RCC 7860 (cell line): ENCODE measurements around the gene SCAND1.
"Not testable (repeated sequence)": the region's sequence is repeated elsewhere in the genome, so short reads cannot be mapped to it uniquely, and the experiment has no call there.

ENCODE experiments used
- DNase-seq: peaks from one replicate; pipeline ENCODE4 v3.0.0-alpha.2; 2015; ENCODE audit warnings: low spot score
- FAIRE-seq: peaks from 2 replicates; lab custom pipeline; 2012; peaks lifted over from hg19 to GRCh38; lab: Jason Lieb, UNC

SCAND1 gene

DNA sequence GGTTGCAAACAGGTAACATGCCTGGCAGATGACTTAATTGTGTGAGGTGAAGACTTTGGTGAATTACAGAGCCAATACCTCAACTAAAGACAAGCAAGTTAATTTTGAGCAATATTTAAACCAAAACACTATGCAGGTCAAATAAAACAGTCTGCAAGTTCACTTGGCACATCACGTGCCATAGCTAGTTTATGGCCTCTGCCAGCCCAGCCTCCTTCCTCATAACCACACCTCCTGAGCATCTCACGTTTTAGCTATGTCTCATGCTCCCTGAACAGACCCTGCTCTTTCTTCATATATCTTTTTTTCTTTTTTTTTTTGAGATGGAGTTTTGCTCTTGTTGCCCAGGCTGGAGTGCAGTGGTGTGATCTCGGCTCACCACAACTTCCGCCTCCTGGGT is 9.6 kb upstream of the SCAND1 start:
- FAIRE-seq (no peak), DNase-seq (no peak)

DNA sequence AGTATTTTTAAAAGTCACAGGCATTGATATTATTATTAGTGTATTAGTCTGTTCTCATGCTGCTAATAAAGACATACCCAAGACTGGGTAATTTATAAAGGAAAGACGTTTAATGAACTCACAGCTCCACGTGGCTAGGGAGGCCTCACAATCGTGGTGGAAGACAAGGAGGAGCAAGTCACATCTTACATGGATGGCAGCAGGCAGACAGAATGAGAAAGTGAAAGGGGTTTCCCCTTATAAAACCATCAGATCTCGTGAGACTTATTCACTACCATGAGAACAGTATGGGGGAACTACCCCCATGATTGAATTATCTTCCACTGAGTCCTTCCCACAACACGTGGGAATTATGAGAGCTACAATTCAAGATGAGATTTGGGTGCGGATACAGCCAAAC is 5.0 kb upstream of the SCAND1 start:
- DNase-seq, FAIRE-seq: not testable (repeated sequence)

DNA sequence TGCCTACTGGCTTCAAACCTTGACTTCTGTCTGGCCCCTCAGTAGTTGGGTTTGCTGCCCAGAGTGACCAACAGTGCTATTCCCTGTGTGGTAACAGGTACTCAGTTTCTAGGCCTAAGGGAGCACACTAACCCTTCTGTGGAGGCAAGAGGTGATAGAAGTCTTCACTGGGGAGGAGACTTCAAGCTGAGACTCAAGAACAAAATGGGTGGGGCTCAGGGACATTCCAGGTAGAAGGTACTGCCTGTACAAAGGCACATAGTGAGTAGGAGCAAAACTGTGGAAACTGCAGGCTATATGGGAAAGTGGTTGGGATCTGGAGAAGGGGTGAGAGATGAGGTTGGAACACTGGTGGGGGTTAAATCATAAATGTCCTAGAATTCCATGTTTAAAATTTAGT is 2.3 kb upstream of the SCAND1 start:
- no peak for DNase-seq
- FAIRE-seq = no peak

DNA sequence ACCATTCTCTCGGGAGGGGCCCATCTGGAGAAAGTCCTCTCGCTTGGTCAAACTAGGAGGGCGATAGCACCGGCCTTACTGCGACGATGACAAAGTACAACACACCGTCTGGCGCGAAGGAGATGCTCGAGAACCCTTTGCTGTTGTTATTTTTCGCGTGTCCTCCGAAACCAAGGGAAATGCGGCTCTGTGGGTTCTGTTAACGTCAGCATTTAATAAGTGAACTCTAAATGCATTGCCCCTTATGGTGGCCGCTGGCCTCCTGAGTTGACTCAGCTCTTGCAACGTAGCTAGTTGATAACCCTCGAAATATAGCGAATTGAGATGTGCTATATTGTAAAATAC is 577 bp upstream of the SCAND1 start:
- FAIRE-seq (no peak), DNase-seq (peak; percentile 35)

DNA sequence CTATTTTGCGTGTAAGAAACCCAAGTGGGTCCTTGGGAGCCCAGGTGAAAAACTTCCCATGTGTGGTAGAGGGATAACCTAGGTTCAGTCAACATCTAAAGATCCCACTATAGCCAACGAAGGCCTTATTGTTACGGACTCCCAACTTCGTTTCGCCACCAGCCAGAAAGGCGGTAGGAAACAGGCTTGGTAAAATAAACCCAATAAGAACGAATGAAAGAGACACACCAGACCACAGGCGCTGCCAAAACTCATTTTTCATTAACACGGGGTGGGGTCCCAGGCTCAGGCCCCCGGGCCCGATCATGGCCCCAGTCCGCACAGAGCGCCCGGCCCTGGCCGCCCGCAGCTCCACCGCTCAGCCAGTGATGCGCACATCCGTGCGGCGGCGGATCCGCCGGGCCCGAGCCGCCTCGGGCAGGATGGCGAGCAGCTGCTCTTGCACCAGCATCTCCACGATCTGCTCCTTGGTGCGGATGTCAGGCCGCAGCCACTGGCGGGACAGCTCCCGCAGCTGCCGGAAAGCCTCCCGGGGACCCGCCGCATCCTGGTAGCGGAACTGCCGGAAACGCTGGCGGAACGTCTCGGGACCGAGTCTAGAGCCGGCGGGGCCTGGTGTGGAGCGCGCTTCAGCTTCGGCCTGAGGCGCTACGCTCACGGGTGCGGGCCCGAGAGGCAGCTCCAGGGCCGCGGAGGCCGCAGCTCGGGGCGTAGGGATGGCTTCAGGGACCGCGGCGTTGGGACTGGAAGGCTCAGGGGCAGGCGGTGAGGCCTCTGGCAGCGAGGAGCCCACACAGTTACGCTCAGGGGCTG is 709 bp downstream of the SCAND1 start:
- FAIRE-seq (no peak), DNase-seq (no peak)

DNA sequence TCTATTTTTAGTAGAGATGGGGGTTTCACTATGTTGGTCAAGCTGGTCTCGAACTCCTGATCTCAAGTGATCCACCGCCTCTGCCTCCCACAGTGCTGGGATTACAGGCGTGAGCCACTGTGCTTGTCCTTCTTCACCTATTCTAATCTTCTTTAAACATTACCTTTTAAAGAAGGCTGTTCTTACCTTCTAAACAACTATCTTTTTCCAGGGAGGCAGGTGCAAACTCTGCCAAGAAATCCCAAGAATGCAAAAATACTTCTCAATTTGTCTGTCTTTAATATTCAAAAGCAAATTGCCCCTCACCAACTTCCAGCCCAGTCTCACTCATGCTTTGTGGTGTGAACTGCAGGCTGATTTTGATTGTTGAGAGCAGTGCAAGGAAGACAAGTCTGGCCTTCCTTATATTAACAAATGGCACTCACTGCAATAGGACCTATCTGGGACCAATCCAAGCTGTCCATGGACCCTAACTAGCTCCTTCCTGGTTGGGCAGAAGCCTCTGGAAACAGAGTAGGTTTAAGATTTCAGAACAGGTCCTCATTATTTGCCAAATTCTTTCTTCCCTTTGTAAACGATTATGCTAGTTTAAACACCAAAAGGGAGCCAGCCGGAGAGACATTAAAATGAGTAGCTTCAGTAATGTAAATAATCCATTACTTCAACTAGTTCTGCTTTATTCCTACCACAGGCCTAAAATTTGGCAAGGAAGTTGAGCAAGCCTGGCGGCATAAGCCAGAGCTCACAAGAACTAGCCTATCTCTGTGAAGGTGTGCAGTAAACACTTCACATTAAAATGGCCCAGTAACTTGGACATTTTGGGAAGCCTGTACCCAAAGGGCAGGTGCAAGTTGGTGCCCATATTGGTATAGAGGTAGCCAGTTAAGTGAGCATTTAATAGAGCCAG is 1.6 kb downstream of the SCAND1 start:
- DNase-seq = no peak
- no peak for FAIRE-seq

DNA sequence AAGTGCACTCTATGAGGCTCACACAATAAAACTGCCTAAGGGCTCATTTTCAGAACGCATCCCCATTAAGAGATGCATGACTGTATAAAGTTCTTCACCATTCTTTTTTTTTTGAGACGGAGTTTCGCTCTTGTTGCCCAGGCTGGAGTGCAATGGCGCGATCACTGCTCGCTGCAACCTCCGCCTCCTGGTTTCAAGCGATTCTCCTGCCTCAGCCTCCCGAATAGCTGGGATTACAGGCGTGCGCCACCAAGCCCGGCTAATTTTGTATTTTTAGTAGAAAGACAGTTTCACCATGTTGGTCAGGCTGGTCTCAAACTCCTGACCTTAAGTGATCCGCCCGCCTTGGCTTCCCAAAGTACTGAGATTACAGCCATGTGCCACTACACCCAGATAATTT is 2.2 kb downstream of the SCAND1 start:
- DNase-seq, FAIRE-seq: not testable (repeated sequence)

DNA sequence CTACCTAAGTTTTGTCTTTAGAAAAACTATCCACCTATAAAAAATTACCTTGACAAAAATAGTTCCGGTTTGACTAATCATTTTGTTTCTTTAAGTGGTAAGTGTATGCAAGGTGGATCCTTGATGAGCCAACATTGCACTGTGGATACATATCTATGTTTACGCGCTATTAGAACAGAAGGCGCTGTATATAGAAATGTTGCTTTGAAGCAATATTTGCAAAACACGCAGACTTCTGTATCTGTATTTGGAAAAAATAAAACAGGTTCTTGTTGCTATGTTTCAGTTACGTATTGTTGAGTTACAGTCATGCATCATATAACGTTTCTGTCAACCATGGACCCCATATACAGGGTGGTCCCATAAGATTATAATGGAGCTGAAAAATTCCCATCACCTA is 4.2 kb downstream of the SCAND1 start:
- no peak for DNase-seq

DNA sequence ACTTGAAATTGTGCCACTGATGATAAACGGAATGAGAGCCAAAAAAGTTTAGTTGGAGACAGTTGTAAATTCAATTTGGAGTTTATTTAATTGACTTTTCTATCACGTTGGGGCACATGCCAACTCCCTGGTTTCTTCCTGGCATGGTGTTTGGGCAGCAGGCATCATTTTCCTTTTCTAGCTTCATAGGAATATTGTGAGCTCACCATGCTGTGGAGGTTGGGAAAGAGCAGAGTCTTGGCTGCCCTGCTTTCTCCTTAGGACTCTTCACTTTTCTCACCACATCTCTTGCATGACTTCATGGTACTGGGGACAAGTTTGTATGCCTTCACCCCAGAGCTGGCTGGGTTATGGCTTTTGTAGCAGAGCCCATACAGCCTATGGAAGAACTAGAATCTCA is 6.4 kb downstream of the SCAND1 start:
- FAIRE-seq = no peak
- DNase-seq = no peak

More for the DNA sequence above, 4.2 kb downstream of the SCAND1 start:
- no peak for FAIRE-seq

DNA sequence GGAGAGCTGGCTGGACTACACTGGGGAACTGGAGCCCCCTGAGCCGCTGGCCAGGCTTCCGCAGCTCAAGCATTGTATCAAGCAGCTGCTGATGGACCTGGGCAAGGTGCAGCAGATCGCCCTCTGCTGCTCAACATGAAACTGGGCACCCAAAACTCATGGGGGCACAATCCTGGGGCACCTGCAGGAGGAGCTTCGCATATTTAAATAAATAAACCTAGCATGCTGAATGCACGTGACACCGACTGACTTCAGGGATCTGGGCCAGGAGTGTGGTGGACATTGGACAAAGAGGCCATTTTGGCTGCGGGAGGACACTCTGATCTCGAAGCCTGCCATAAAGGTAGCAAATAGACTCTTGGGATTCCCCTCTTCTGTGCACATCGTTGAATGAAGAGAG is 6.8 kb downstream of the SCAND1 start:
- DNase-seq (peak; percentile 34), FAIRE-seq (no peak)

DNA sequence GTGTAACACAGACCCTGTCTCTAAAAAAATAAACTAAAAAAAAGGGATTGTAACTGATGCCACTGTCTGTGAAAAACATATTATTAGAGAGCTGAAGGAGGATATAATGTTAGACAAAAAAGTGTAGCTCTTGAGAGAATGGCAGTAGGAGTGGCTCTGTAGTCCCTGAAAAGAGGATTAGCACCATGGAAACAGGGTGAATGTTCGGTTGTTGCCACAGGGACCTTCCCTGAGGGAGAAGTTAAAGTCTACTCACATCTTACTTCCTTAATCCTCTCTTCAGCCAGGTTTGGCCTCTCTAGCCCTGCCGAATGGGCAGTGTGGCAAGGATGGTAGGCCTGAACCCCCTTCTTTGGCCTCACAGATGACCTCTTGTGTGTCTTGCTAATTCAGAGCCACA is 12.1 kb downstream of the SCAND1 start:
- DNase-seq (no peak), FAIRE-seq (no peak)

DNA sequence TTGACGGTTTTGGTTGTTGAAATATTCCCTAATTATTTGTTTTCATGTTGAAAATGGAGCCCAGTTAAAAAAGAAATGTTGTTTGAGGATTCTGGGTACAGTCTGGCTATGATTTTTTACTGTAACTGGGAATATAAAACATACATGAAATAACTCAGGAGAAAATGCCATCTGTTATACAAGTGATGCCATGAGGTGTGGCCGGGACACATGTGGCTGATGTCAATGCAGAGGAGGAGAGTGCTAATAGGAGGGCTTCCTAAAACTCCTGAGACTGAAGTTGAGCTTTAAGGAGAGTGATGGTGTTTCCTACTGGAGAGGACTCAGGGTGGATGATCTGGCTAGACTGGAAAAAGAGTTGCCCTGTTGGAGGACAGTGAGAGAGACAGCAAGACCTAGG is 12.7 kb downstream of the SCAND1 start:
- DNase-seq (no peak), FAIRE-seq (no peak)

DNA sequence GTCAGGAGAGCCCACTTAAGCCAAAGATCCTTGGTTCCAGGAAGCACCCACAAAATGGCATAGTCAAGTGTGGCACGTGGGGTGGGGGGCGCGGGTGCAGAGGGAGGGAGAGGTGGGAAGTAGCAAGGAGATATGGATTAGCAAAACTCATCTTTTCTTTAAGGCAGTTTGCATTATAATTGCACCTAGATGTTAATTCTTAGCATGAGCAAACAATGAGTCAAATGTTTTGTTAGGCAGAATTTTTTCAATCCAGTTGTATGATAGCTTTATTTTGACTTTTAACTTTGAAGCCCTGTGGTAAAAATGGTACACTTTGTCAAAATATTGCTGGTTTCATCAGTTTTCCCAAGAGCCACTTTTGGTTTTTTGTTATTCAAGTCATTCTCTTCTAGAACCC is 15.0 kb downstream of the SCAND1 start:
- DNase-seq (no peak), FAIRE-seq (no peak)

DNA sequence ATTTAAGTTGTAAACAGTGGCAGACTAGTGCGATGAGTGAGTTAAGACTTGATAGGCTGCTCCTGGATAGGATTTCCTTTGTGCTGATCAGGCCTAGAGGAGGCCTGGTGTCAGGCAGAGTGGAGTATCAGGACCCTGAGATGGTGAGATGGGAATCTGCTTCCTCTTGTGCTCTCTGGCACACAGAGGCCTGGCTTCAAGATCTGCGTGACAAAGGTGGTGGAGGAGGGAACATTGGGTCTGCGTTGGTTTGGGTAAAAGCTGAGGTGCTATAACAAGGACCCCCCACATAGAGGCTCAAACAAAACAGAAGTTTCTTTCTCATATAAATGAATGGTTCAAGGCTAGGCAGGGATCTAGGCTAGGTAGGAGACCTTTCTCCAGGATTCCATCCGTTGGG is 20.3 kb downstream of the SCAND1 start:
- no peak for FAIRE-seq
- no peak for DNase-seq

DNA sequence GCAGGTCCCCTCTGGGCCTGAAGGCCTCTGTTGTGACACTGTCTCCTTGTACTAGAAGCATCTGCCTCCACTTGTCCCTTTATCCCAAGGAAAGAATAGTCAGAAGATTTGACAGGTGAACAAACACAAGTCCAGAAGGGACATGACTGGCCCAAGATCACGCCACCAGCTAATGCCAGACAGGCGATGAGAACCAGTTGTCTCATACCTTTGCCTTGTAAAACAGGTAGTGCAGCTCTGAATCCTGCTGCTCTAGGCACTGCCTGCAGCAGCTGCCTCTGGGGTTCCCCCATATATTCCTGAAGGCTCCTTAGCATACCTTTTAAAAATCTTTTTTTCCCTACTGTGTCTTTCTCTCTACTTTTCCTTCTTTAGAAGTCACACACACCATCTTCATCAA is 25.0 kb downstream of the SCAND1 start:
- no peak for FAIRE-seq

DNA sequence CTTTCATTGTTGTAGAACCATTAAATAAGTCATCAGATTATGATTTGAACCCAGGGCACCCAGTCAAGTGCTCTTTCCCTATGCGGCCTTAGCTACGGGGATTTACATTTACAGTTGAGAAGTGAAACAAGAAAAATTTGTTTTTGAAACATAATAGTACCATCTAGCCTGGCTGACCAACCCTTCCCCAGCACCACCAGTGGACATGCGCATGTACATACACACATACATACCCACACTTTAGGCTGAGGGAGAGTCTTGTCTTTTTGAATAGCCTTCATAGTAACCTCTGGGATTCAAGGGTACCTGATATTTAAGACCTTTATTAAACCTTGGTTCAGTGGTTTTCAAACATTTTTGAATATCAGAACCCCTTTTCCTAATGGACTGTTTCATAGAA is 33.8 kb downstream of the SCAND1 start:
- DNase-seq (no peak), FAIRE-seq (no peak)

More for the DNA sequence above, 25.0 kb downstream of the SCAND1 start:
- DNase-seq = no peak

DNA sequence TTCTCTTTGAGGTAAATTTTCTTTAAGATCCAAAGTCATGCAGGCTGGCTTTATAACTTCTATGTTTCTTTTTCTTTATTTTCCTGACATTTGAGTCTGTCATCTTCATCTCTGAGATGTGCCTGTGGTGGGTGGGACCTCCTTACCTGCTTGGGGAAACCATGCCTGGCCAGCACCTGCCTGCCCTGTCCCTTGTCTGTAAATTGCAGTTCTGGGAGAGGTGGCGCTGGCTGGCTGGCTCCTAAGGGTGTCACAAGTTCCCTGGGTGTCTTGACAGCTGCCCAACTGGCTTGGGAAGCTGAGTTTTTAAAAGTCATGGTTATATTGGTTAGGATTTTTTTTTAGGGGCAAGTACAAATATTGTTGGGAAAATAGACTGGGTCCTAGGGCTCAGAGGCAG is 36.3 kb downstream of the SCAND1 start:
- DNase-seq (no peak), FAIRE-seq (no peak)

DNA sequence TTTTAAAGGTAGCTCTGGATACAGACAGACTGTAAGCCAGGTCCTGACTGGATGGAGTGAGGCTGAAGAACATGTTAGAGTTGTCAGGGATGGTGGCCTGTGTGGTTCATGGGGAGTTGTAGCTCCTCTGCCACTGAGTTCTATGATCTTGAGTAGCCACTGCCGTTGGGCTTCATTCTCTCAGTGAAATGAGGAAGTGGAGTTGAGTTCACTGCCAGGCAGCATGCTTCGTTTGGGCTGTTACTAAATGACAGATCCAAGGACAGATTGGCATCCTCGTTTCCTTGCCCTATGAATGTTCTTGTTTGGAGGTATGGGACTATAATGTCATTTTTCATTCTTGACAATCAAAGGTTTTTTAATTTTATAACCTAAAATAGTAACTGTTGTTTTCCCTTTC is 37.2 kb downstream of the SCAND1 start:
- FAIRE-seq (no peak), DNase-seq (no peak)

DNA sequence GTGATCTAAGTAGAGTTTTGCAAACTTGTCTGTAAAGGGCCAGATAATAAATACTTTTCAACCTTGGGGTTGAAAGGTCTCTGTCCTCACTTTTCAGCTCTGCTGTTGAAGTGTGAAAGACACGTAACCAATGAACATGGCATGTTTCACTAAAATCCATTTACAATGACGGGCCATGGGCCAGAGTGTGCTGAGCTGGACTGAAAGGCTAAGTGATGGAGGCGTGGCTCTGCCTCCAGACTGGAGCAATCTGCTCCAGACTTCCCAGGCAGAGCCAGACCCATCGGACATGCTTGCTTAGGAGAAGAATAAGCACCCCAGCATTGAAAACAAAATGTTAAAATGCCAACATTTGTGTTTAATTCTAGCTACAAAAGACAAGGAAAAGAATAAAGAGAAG is 41.4 kb downstream of the SCAND1 start:
- FAIRE-seq = no peak
- no peak for DNase-seq

DNA sequence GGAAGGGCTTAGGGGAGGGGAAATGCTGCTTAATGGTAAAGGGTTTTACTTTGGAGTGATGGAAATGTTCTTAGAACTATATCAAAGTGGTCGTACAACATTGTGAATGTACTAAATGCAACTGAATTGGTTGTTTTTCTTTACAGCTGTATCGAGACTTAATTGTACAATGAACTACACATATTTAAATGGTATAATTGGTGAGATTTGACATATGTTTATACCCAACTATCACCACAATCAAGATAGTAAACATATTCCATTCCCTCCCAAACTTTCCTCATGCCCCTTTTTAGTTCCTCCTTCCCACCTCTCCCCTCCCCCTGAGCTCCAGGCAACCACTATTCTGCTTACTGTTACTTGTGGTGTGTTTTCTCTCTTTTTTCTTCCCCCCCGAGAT is 44.0 kb downstream of the SCAND1 start:
- no peak for FAIRE-seq
- no peak for DNase-seq

DNA sequence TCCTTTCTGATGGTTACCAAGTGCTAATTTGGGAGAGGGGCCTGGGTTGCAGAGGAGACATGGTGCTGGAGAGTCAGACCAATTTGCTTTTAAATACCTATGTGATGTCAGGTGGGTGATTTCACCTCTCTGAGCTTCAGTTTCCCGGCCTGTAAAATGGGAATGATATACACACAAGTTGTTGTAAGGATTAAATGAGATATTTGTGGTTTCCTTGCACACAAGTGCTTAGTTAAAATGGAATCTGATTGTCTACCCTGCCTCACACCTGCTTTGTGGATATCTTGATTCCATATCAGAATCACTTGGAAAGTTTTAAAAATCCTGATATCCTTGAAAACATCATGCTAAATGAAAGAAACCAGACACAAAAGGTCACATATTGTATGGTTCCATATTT is 44.5 kb downstream of the SCAND1 start:
- FAIRE-seq (no peak), DNase-seq (no peak)

DNA sequence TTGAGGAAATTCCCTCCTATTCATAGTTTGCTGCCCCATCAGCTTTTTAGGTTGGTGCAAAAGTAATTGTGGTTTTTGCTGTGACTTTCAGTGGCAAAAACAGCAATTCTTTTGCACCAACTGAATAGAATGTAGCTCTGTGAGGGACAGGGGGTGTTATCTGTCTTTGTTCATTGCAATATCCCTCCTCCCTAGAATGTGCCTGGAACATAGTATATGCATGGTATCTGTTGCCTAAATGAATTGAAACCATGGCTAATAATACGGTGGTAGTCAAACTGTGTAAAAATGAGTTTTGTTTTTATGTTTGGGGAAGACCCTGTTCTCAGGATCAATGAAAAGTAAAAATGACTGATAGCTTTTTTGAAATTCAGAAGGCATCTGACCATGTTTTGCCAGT is 45.1 kb downstream of the SCAND1 start:
- FAIRE-seq (no peak), DNase-seq (no peak)
